ENCODE measurements around the gene SMURF1.
"Not testable (repeated sequence)": the region's sequence is repeated elsewhere in the genome, so short reads cannot be mapped to it uniquely, and the experiment has no call there.

The SMURF1 gene

DNA sequence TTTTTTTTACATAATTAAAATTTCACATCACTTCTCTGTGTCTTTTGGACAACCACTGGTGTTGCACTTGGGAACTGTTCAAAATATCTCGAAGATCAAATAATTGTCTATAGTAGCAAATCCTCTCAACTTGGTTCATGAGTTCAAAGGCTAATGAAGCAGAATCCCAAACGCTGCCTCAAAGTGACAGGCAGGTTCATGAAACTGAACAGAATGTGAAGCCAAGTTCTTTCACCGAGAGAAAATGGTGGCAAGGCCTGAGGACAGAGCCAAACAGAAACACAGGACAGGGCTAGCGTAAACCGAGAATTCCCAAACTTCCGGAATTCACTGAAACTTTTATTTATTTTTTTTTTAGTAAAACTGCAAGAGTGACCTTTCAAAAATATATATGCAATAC lies 21.1 kb downstream of the SMURF1 start:
- no peak for DNase-seq (ENCODE audit: insufficient read length, low spot score)
- FAIRE-seq: no peak

DNA sequence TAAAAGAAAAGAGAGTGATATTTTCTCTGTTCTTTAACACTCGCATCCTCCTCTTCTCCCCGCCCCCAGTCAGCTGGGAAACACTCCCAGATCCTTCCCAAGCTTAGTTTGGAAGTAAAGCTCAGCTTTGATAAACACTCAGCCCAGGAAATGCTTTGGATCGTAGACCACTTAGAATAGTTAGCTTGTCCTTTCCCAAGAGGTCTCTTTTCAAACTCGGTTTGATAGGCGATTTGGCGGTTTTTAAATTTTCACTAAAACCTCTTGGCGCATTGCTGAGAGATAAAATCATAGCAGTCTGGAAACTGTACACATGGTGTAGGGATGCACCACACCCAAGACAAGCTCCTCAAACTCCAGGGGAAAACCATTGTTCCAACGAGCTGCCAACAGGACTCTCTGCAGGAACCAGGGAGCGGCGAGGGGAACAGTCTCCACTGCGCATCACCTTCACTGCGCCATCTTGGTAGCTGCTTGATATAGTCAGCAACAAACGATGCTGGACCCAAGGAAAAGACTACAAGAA lies 22.3 kb downstream of the SMURF1 start:
- DNase-seq (ENCODE audit: insufficient read length, low spot score) (no peak), FAIRE-seq (no peak)

DNA sequence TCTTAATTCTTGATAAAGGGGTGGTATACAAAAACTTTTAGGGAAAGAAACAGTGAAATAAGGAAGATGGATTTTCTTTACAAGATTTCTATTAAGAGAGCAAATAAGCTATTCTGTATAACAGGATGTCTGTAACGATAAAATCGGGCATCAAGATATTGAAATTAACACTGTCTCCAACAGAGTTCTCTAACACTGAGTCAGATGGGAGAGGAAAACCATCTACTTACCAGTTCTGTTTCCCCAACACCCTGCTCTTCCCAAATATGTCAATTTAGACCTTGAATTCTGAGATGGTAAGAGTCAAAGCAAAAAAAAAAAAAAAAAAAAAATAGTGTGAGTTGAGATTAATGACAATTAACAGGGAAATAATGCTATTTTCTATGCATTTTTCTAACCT lies 23.0 kb downstream of the SMURF1 start:
- FAIRE-seq (no peak), DNase-seq (ENCODE audit: insufficient read length, low spot score) (no peak)

- DNase-seq (ENCODE audit: insufficient read length, low spot score) (no peak), FAIRE-seq (no peak)
Observed at GRCh38 chr7:99120501-99120900, 23.4 kb downstream of the SMURF1 start.

GRCh38 chr7:99118077-99118476 lies 25.8 kb downstream of the SMURF1 start:
- DNase-seq (ENCODE audit: insufficient read length, low spot score) (no peak), FAIRE-seq (no peak)

DNA sequence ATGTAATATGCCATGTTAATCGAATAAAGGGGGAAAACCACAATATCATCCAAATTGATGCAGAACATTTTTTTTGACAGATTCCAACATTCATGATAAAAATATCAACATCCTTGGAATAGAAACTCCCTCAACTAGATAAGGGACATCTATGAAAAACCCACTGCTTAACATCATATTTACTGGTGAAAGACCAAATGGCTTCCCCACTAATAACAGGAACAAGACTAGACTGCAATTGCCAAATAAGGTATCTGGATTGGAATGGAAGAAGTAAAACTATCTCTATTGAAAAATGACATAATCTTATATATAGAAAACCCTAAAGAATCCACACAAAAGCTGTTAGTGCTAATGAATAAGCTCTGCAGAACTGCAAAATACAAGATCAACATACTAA lies 27.8 kb downstream of the SMURF1 start:
- DNase-seq (ENCODE audit: insufficient read length, low spot score): no peak
- FAIRE-seq: no peak

- no peak for DNase-seq (ENCODE audit: insufficient read length, low spot score)
- FAIRE-seq: no peak
Observed at GRCh38 chr7:99115379-99115778, 28.5 kb downstream of the SMURF1 start.

DNA sequence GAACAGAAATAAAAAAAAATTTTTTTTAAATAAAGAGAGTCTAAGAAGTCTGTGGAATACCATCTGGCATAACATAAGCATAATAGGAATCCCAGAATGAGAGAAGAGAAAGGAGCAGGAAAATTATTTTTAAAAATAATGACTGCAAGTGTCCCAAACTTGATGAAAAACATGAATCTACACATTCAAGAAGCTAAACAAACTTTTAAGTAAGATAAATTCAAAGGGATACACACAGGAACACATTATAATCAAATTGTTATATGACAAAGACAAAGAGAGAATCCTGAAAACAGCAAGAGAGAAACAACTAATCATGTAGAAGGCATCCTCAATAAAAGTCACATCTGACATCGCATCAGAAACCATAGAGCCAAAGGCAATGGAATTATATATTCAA lies 30.9 kb downstream of the SMURF1 start:
- no peak for FAIRE-seq
- DNase-seq (ENCODE audit: insufficient read length, low spot score): no peak

- FAIRE-seq: no peak
- DNase-seq (ENCODE audit: insufficient read length, low spot score): no peak
Observed at GRCh38 chr7:99112097-99112496, 31.8 kb downstream of the SMURF1 start.

DNA sequence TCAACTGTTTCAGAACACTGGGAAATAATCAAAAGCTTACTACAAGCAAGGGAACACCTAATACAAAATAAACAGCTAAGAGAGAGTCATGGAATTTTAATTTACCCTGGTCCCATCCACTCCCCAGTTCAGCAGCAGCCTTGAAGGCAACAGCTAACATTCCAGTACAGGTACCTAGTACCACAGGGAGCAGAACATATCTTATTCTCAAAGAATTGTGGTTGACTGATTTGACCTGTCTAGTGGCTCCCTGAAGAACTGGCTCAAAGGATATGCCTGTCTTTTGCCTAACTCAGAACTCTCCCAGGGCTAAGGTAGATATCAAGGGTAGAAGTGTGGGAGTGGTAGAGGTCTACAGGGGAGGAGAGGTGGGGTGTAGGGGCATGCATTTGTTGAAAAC lies 32.3 kb downstream of the SMURF1 start:
- FAIRE-seq: no peak
- no peak for DNase-seq (ENCODE audit: insufficient read length, low spot score)

DNA sequence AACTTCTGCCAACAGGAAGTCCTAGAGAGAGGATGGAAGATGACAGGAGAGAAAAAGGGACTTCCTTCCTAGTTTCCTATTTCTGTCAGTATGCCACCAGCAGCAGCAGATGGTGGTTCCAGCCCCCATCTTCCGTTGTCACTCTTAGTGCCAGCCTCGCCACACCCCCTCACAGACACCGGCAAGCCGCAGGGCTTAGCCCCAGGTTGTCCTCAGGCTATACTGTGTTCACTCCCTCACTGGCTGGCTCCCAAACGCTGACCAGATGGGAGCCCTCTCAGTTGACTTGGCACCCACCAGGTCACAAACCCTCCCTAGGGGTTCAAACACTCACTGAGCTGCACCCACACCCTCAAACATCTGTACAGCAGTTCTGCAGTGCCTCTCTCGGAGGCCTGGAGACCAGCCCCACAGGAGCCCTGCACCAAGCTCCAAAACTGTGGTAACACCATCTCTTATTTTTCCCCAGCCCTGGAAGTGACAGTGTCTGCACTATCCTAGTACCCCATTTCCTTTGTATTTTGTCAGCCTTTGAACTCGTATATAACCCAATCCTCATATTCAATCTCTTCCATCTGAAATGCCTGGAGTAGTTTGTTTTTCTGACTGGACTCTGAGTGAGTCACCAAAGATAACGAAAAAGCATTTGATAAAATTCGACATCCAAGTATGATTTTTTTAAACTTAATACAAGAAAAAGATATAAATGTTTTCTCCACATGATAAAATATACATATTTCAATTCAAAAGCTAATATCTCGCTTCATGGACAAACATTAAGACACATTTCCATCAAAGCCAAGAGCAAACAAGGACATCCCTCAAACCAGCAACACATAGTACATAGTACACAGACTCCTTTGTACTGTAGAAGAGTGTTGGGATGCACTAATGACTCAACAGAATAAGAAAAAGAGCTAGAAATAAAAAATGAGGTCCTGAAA lies 34.5 kb downstream of the SMURF1 start:
- DNase-seq (ENCODE audit: insufficient read length, low spot score) (no peak), FAIRE-seq (no peak)

GRCh38 chr7:99108613-99109012 lies 35.3 kb downstream of the SMURF1 start:
- FAIRE-seq (no peak), DNase-seq (ENCODE audit: insufficient read length, low spot score) (no peak)

DNA sequence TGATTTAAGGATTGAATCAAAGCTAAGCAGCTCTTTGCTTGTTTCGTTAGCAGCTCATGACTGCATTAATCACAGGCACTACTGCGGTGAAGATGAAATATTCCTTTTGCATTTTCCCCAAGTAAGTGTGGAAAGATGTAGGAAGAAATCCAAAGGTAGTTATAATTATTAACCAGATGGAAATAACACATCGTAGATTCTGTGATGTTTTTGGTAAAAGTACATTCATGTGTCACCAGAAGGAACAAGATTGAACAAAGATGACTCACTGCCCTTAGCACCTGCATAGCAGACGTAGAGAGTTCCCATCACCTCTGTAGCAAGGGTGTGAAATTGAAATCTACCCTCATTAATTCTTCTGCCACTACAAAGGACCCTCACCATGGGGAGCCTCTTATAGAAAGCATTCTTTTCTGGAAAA lies 37.1 kb downstream of the SMURF1 start:
- DNase-seq (ENCODE audit: insufficient read length, low spot score): no peak
- no peak for FAIRE-seq

DNA sequence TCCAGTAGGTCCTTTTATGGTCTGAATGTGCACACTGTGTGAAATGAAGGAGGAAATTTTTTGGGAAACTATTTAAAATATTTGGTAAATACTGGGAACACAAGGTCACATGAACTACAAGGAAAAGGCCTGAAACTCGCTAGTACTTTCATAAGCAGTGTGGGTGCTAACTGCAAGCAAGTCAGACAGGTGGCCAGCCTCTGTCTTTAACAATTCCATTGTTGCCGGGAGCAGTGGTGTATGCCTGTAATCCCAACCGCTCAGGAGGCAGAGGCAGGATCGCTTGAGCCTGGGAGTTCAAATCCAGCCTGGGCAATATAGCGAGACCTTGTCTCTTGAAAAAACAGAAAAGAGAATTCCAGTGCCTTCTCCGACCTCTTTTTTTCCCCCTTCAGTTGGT lies 37.5 kb downstream of the SMURF1 start:
- FAIRE-seq (no peak), DNase-seq (ENCODE audit: insufficient read length, low spot score) (no peak)

DNA sequence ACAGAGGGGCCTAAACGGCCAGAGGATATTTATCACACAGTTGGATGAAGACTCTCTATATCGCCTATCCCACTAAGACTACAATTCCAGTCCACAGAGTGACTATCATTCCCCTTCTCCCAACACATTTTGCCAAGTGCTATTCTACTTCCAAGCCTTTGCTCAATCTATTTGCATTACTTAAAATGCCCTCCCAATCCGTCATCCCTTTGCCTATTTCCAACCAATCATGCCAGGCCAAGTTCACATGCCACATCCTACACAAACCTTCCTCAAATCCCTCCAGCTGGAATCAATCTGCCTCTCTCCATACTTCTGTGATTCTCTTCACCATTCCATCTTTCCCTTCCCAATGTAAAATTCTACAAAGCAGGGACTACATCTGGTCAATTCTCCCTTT lies 38.2 kb downstream of the SMURF1 start:
- DNase-seq (ENCODE audit: insufficient read length, low spot score) (no peak), FAIRE-seq (no peak)

DNA sequence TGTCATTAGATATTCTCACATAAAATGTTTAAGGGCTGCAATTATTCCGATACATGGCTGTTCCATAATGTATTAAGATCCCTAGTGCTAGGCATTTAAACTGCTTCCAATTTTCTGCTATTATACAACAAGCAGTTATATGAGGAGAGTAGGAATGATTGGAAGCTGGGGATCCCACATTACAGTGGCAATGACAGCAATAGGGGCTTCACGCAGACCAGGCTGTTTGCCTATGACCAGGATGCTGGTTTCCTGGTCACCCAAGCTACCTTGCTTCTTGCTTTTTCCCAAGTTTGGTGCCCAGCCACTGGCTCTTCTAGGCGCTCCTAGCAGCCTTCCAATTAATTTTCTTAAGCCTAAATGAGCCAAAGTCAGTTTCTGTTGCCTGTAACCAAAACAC lies 39.3 kb downstream of the SMURF1 start:
- no peak for FAIRE-seq
- no peak for DNase-seq (ENCODE audit: insufficient read length, low spot score)

GRCh38 chr7:99103836-99104235 lies 40.1 kb downstream of the SMURF1 start:
- not testable (repeated sequence) for FAIRE-seq; DNase-seq (ENCODE audit: insufficient read length, low spot score)

- FAIRE-seq (no peak), DNase-seq (ENCODE audit: insufficient read length, low spot score) (no peak)
Observed at GRCh38 chr7:99102809-99103690, 40.9 kb downstream of the SMURF1 start.

- no peak for DNase-seq (ENCODE audit: insufficient read length, low spot score)
- no peak for FAIRE-seq
Observed at GRCh38 chr7:99102361-99102760, 41.5 kb downstream of the SMURF1 start.

- DNase-seq (ENCODE audit: insufficient read length, low spot score); FAIRE-seq: not testable (repeated sequence)
Observed at GRCh38 chr7:99101516-99101915, 42.4 kb downstream of the SMURF1 start.

- FAIRE-seq: no peak
- no peak for DNase-seq (ENCODE audit: insufficient read length, low spot score)
Observed at GRCh38 chr7:99099499-99100077, 44.3 kb downstream of the SMURF1 start.

Measured in HTR-8/SVneo (cell line).